Midbrain (tissue), 1 donor: ENCODE data around the gene IFNA2.
"Not testable (repeated sequence)": the region's sequence is repeated elsewhere in the genome, so short reads cannot be mapped to it uniquely, and the experiment has no call there.

ENCODE experiments used
- DNase-seq: peaks from one replicate; lab custom pipeline; 2025; lab: John Stamatoyannopoulos, UW

IFNA2 gene

DNA sequence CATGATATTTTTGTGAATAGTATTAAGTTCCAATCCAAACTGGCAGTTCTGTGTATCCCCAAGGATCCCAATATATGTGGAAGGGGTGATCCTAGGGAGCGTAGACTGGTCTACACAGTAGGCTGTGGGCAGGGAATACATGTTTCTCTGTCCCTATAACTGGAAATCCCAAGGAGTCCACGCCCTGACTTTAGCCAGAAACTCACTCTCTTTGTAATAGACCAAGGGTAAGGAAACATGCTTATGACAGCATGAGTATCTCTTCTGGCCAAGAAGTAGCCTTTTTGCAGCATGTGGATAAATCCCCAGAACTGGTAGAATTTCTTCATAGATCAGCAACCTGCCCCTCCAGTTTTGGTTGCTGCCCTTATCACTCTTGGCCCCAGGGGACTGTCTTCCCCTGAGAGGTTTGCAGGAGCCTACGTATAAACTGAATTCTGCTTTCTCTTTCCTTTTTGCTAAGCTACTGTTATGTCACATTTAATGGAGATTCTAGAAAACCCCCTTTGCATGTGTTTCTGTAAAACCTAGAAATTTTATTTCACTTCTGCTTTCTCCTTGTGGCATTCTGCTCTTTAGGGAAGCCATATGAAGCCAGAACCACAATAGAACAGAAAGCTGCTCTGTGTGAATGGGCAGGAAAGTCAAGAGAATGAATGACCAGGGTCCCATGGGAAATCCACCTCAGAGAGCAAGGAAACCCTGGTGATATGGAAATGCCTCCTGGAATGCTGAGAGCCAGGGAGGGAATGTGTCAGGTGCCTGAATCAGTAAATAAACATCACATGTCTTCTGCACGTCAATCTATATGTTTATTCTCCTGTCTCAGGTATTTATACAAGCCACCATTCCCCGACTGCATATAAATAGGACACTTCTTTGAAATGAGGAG is 3.5 kb downstream of the IFNA2 start:
- no peak for DNase-seq

DNA sequence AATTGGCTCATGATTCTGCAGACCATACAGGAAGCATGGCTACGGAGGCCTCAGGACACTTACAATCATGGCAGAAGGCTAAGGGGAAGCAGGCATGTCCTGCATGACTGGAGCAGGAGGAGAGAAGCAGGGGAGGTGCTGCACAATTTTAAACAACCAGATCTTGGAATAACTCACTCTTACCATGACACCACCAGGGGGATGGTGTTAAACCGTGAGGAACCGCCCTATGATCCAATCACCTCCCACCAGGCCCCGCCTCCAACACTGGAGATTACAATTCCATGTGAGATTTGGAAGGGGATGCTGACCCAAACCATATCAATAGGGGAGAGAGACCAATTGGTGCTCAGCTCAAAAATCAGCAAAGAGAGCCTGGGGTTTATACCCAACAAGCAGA is 13.7 kb downstream of the IFNA2 start:
- DNase-seq: not testable (repeated sequence)

DNA sequence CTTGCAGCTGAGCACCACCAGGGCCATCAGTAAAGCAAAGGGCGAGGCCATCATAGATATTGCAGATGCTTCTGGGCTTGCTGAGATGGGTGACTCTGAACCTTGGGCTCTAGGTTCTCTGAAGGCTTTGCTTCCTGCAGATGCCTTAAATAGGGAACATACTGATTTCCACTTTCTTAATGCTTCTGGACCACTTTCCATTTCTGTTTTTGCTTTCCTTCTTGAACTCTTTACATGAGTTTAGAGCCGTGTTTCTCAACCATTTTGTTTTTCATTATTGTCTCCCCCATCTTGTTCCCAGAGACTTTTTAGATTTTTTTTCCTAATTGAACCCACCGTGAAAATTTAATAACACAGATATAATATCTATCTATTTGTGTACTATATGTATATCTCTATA is 17.2 kb downstream of the IFNA2 start, which contains the start of gene IFNA13:
TSS of gene IFNA13 (minus strand) at position 101 of the 400 bp plus-strand sequence. CDS start at position 54, 47 bp downstream.
- no peak for DNase-seq

DNA sequence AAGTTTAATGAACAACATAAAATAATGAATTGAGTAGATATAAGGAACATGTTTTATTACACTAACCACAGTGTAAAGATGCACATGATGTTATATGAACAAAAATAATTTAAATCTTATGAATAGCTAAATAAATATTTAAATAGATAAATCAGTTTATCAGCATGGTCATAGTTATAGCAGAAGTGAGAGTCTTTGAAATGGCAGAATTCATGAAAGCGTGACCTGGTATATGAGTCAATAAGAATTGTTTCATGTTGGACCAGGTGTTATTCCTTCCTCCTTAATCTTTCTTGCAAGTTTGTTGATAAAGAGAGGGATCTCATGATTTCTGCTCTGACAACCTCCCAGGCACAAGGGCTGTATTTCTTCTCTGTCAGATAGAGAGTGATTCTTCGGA is 18.0 kb downstream of the IFNA2 start:
- not testable (repeated sequence) for DNase-seq

DNA sequence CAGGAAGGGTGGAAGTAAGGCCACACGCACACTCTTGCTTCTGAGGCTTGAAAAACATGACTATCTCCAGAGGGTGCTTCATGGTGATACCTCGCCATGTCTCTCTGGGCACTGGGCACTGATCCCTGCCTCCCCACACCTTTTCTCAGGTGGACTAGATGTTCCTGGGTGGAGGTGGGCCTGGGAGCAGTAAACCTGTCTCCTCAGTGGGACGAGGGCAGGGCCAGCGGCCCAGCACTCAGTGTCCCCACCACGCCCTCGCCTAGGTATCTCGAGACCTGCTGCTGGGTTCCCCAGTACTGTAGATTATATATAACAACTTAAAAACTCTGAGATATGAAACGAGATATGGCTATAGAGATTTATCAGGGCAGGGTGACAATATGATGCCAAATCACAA is 22.9 kb downstream of the IFNA2 start:
- no peak for DNase-seq

DNA sequence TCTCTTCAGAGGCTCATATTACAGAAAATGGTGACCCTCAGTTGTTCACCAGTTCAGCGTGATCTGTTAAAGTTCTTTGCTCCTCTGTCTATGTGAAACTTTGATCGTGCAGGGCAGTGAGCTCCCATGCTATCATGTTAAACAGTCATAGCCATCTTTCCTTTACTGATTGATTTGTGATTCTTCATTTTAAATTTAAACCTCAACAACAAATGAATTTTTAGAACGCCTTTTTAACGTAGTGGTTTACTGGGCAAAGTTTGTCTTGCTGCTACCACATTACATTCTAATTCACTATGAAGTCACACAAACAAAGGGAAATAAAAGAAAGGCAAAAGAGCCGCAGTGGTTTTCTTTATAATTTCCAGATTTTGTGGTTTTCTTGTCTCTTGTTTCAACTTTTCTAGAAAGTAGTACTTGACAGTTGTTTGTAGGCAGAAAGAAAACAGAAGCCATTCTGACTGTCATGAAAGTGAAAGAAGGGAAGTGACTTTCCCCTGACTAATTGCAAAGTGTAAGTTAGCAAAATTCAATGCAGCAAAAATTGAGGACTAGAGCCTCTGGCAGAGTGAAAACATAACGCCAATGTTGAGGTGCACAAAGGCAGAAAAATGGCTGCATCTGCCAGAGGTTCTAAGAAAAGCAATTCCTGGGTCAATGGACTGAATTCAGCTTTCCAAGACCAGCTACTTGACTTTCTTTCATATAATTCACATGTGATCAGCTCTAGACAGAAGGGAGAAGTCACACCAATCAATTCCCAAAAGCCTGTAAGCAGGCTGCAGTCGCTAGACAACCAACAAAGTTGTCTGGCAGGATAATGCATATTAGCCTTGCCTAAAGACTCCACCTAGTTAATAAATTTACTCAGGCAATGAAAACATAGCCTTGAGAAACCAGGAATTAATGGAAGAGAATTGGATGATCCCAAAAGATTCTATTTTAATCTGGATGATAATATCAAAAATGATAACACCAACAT is 27.4 kb downstream of the IFNA2 start:
- no peak for DNase-seq

DNA sequence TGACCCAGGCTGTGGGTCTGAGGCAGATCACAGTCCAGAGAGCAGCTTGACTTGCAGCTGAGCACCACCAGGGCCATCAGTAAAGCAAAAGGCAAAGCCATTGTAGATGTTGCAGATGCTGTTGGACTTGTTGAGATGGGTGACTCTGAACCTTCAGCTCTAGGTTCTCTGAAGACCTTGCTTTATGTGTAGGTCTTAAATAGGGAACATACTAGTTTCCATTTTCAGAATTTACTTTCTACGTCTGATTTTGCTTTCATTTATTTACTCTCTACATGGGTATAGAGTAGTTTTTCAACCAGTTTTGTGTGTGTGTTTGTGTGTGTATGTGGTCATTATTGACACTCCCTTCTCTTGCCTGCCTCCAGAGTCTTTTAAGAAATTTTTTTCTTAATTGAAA is 34.4 kb downstream of the IFNA2 start, which contains the start of gene IFNA6:
TSS of gene IFNA6 (minus strand) at position 101 of the 400 bp plus-strand sequence. CDS start at position 101, 0 bp downstream.
- DNase-seq: no peak

DNA sequence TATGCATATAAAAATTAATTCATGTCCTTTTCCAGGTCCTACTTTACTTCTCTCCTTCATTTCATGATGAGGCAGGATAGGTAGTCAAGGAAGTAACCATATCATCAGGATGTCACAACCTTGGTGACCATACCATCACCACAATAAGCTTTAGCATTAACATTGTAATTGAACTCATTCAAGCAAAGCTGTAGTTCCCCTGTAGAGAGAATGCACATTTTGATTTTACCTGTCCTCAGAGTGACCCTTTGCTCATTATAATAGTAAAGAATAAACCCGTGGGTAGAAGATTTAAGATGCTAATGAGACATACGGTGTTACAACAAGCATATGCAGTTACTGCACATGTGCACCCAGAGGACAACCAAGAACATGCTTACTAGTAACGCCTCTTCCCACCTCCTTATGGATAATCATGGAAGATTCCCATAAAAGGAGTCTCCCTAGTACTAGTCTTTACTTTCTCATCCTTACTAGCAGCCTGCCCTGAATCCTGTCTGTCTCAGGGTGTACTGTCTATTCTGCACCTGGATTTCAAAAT is 36.7 kb downstream of the IFNA2 start:
- DNase-seq: no peak

DNA sequence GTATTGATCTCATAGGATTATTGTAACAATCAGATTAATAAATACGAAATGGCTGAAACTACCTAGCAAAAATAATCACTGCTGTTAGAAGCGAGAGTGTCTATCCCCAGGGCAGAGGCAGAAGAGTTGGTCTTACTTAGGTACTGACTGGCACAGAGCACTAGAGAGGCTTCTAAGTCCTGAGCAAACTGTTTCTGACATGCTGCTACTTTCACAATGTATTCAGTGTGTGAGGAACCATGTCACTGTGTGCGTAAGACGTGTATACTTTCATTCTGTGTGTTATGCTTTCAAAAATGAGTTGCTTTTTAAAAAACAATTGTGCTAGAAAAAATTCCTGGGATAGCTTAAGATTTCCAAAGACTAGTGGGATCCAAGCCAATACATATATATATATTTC is 44.5 kb downstream of the IFNA2 start:
- DNase-seq: no peak

DNA sequence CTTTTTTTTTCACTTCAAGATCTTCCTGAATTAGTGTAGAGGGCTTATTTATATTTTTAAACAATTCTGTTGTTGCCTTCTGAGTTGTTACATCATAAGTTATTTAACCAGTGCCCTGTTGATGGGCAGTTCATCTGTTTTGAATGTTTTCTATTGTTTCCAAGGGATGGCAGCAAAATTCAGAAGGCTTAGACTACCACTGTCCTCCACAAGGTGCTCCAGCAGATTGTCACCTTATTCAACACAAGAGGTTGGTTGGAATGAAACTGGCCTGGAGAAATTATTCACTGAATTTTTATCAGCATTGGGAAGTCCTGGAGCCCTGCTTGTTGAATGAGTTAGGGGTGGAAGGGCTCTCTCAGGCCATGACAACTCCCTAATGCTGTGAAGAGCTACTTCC is 48.7 kb downstream of the IFNA2 start:
- no peak for DNase-seq

DNA sequence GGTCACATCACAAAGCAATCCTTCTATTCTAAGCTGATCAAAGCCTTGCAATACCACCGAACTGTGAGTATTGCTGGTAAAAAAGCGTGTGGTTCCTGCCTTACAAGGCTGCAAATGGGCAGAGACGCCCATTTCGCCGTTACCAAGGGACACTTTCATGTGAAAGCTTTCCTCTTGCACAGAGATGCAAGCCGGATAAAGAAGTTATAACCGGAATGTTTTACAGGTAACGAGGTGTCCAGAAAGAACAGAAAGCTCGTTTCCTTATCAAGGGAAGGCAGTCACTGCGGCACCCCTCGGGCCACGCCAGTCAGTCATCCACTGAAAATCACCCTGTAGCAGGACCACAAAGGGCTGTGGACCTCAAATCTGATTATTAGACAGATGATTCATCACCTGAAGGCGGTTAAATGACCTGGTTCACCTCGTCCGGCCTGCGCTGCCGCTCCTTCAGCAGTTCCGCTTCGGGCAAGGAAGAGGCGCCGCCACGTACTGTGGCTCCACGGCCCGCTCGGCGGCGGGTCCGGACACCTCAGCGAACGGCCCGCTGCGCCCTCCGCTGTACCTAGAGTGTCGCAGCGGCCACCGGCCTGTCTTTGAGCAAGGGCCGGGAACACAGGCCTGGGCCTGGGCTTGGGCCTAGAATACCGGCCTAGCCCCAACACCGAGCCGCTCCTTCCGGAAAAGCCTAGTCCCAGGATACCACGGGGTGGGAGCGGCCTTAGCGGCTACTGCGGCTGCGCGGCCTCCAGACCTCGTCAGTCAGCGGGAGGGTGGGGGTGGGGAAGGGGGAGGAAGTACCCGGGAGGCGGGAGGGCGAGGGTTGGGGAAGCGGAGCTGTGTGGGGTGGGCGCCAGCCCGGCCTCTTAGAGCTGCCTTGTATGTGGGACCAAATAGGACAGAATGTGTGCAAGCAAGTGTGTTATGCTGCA is 50.2 kb downstream of the IFNA2 start, which contains the start of gene KLHL9:
TSS of gene KLHL9 (minus strand) at position 704 of the 932 bp plus-strand sequence. CDS start at position 159, 545 bp downstream.
- DNase-seq: peak; percentile 94
